HG03469 (cell line): Measurements from ENCODE around the gene TMEM239.
"Not testable (repeated sequence)": the region's sequence is repeated elsewhere in the genome, so short reads cannot be mapped to it uniquely, and the experiment has no call there.

ENCODE experiments used
- ATAC-seq: cut with Tn5 transposase; IDR thresholded peaks from one replicate; pipeline ENCODE4 v1.9.1; 2021; ENCODE audit warnings: mild to moderate bottlenecking, moderate library complexity, moderate number of reproducible peaks; ENCODE audit not compliant: unreplicated experiment

The TMEM239 gene

GRCh38 chr20:2820084-2820895, 4.1 kb downstream of the TMEM239 start:
- no peak for ATAC-seq

GRCh38 chr20:2820896-2821869, 5.0 kb downstream of the TMEM239 start:
- ATAC-seq = no peak

- no peak for ATAC-seq
Observed at GRCh38 chr20:2822073-2822472, 5.9 kb downstream of the TMEM239 start.

GRCh38 chr20:2825761-2826160, 9.6 kb downstream of the TMEM239 start:
- no peak for ATAC-seq

GRCh38 chr20:2826655-2827054, 10.5 kb downstream of the TMEM239 start:
- no peak for ATAC-seq

- no peak for ATAC-seq
Observed at GRCh38 chr20:2829376-2829775, 13.2 kb downstream of the TMEM239 start.

GRCh38 chr20:2831206-2831605, 15.0 kb downstream of the TMEM239 start:
- not testable (repeated sequence) for ATAC-seq

- ATAC-seq = no peak
Observed at GRCh38 chr20:2833761-2834160, 17.6 kb downstream of the TMEM239 start.

- no peak for ATAC-seq
Observed at GRCh38 chr20:2834401-2835110, 18.4 kb downstream of the TMEM239 start.

- no peak for ATAC-seq
Observed at GRCh38 chr20:2835331-2835796, 19.2 kb downstream of the TMEM239 start.

GRCh38 chr20:2836035-2836434, 19.9 kb downstream of the TMEM239 start:
- no peak for ATAC-seq

GRCh38 chr20:2837221-2837960, 21.2 kb downstream of the TMEM239 start:
- no peak for ATAC-seq

GRCh38 chr20:2838170-2838797, 22.1 kb downstream of the TMEM239 start:
- no peak for ATAC-seq

- ATAC-seq = no peak
Observed at GRCh38 chr20:2838847-2839671, 22.9 kb downstream of the TMEM239 start.

- ATAC-seq = no peak
Observed at GRCh38 chr20:2839732-2840137, 23.6 kb downstream of the TMEM239 start.

GRCh38 chr20:2840138-2840966, 24.2 kb downstream of the TMEM239 start, which contains the start of the genes PCED1A and VPS16:
Gene PCED1A, minus strand, starts transcription at chr20:2840655. Its CDS starts 743 bp downstream, at chr20:2839912.
Gene VPS16, plus strand, starts transcription at chr20:2840745. Its CDS starts 30 bp downstream, at chr20:2840775.
- ATAC-seq = peak; percentile 80

GRCh38 chr20:2840967-2841531, 24.9 kb downstream of the TMEM239 start:
- ATAC-seq = no peak
